ENCODE data around the gene ACTR1A. TPM values are rescaled to one million over a fixed set of nuclear protein-coding genes. Genes with fewer than 3 reads are reported as not detected.

Gene ACTR1A
- total and polyA plus RNA-seq, 9 of the 15 experiments (the other 6 are each of a cell fraction or from before 2014, with no cell fraction given): 36.3 to 77.2 (median 49.6) TPM

DNA sequence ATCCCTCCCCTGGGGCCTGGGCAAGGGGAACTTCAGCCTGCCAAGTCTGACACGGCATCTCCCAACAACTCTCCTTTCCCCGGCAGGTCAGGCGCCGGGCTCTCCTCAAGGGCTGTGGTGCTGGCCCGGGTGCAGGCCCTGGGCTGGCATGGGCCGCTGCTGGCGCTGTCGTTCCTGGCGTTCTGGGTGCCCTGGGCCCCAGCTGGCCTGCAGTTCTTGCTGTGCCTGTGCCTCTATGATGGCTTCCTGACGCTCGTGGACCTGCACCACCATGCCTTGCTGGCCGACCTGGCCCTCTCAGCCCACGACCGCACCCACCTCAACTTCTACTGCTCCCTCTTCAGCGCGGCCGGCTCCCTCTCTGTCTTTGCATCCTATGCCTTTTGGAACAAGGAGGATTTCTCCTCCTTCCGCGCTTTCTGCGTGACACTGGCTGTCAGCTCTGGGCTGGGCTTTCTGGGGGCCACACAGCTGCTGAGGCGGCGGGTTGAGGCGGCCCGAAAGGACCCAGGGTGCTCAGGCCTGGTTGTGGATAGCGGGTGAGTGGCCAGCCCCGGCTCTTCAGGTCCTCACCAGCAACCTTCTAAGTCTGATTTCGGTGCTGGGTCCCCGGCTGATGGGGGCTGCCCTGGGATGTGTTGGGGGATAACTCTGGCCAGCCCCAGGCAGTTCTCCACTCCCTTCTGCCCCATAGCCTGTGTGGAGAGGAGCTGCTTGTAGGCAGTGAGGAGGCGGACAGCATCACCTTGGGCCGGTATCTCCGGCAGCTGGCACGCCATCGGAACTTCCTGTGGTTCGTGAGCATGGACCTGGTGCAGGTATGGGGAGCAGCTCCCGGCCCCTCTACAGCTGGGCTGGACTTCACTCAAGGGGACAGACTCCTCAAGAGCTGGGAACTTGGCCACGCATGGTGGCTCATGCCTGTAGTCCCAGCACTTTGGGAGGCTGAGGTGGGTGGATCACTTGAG lies 31.6 kb downstream of the ACTR1A start:
- H2AFZ ChIP-seq (ENCODE audit: low read depth, low read length): no peak overlapping the region
- POLR2A ChIA-PET: interaction anchor here (0.6 kb wide), 1 partner anchor 34 kb away, joined by 5 read pairs; no protein-coding TSS in a partner anchor
- no peak for ATAC-seq

DNA sequence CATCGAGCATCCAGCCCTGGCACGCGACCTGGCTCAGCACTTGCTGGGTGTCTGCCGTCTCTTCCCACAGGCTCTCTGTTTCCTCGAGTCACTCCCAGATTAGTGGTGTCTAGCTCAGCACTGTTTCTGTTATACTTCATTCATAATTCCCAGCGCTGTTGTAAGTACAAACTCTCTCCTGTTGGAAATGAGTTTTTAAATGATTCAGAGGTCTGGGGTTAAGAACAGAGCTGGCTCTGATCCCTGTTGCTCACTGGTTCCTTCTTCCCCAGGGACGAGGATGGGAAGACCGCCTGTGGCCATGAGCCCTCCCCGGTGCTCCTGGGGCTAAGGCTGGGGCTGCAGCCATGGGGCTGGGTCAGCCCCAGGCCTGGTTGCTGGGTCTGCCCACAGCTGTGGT lies 33.8 kb downstream of the ACTR1A start:
- ATAC-seq: no peak
- POLR2A ChIA-PET: interaction anchor here (1.6 kb wide), 2 partner anchors 10 to 47 kb away, joined by 6 read pairs; no protein-coding TSS in a partner anchor
- 91% methylated on average over 8 of the region's 9 CpGs for WGBS (ENCODE audit: insufficient coverage, low coverage, missing lambda C conversion rate)

More for the DNA sequence above, 31.6 kb downstream of the ACTR1A start:
- 0 out of 2 replicates have a peak, but pooled peaks have one; percentile 16 for TF ChIP-seq POLR2G (IDR thresholded peaks at IDR 0.05; ENCODE audit: low read depth, low read length)
- TF ChIP-seq GABPA (tag; conservative IDR thresholded peaks at IDR 0.05; ENCODE audit: low read depth): no peak
- TF ChIP-seq NFRKB (IDR thresholded peaks at IDR 0.05; ENCODE audit: low read depth): no peak
- 89% methylated on average over 21 of the region's 36 CpGs for WGBS (ENCODE audit: insufficient coverage, low coverage, missing lambda C conversion rate)
- Histone ChIP-seq H4K20me1 (replicated peaks; ENCODE audit: control insufficient read depth, insufficient read depth, low read length) (no peaks in the 10 kb centered on the region), H3K27ac (ENCODE audit: extremely low read depth, low read depth, low read length) (no peak overlapping the region), H3K9me3 (replicated peaks; ENCODE audit: control insufficient read depth, insufficient read depth, low read depth, low read length) (no peaks in the 10 kb centered on the region), H3K4me3 (no peak overlapping the region), H3K79me2 (ENCODE audit: control insufficient read depth, insufficient read depth, low read length) (no peaks in the 10 kb centered on the region), H3K36me3 (ENCODE audit: control insufficient read depth, insufficient read depth, low read length) (no peaks in the 10 kb centered on the region), H3K4me1 (replicated peaks in 1 of 2; ENCODE audit: control insufficient read depth in 2 of 2, insufficient read depth in 2 of 2, low read length in 2 of 2) (peaks cover 7 to 17% of the 10 kb centered on the region in 2 experiments; a peak in 4 of 5 replicates), H3K4me2 (ENCODE audit: insufficient read depth, low read length) (no peak overlapping the region), H3K9me1 (ENCODE audit: control insufficient read depth, insufficient read depth, low read length) (no peaks in the 10 kb centered on the region), H3K27me3 (ENCODE audit: control insufficient read depth in 2 of 2, insufficient read depth in 2 of 2, low read length in 2 of 2) (no peaks in the 10 kb centered on the region), H3K9ac (ENCODE audit: insufficient read depth in 1 of 2, low read depth in 2 of 2, low read length in 2 of 2) (no peak overlapping the region; a peak in 1 of 4 replicates)
- CTCF ChIA-PET (ENCODE audit: low intra/inter-chr PET ratio): no interaction called here
- BruUV-seq (replicated peaks): no TSS peak
- intact Hi-C loops (cut with micrococcal nuclease) (no loop called here), in situ Hi-C loops (cut with MboI) (no loop called here)
- DNase-seq (ENCODE audit: extremely low read depth in 1 of 4, low spot score in 3 of 4) (no peak), FAIRE-seq (no peak)

More for the DNA sequence above, 33.8 kb downstream of the ACTR1A start:
- H3K27me3 ChIP-seq (ENCODE audit: control insufficient read depth in 2 of 2, insufficient read depth in 2 of 2, low read length in 2 of 2): no peaks in the 10 kb centered on the region
- CTCF ChIA-PET (ENCODE audit: low intra/inter-chr PET ratio): no interaction called here
- H3K9me3 ChIP-seq (replicated peaks; ENCODE audit: control insufficient read depth, insufficient read depth, low read depth, low read length): no peaks in the 10 kb centered on the region
- no peak overlapping the region; the same call in 1 of the 2 replicates for H3K4me2 ChIP-seq (ENCODE audit: insufficient read depth, low read length)
- H3K27ac ChIP-seq (ENCODE audit: extremely low read depth, low read depth, low read length): no peak overlapping the region
- peak overlapping the region in 1 of 2 experiments; percentile 61; a peak in 2 of 4 replicates for H3K9ac ChIP-seq (ENCODE audit: insufficient read depth in 1 of 2, low read depth in 2 of 2, low read length in 2 of 2)
- no peak for DNase-seq (ENCODE audit: extremely low read depth in 1 of 4, low spot score in 3 of 4)
- H2AFZ ChIP-seq (ENCODE audit: low read depth, low read length): no peak overlapping the region
- in situ Hi-C loops (cut with MboI) (no loop called here), intact Hi-C loops (cut with micrococcal nuclease) (no loop called here)
- H3K4me1 ChIP-seq (replicated peaks in 1 of 2; ENCODE audit: control insufficient read depth in 2 of 2, insufficient read depth in 2 of 2, low read length in 2 of 2): peaks cover 9 to 14% of the 10 kb centered on the region in 2 experiments
- BruUV-seq (replicated peaks): no TSS peak
- FAIRE-seq: no peak
- H4K20me1 ChIP-seq (replicated peaks; ENCODE audit: control insufficient read depth, insufficient read depth, low read length): no peaks in the 10 kb centered on the region
- no peak overlapping the region for H3K4me3 ChIP-seq
- H3K9me1 ChIP-seq (ENCODE audit: control insufficient read depth, insufficient read depth, low read length): no peaks in the 10 kb centered on the region
- no peak for TF ChIP-seq TOE1 (IDR thresholded peaks at IDR 0.05; ENCODE audit: borderline replicate concordance)
- TF ChIP-seq TOE1 (CRISPR knock-in tag; IDR thresholded peaks at IDR 0.05; ENCODE audit: borderline replicate concordance, low read depth): no peak
- TF ChIP-seq NONO (IDR thresholded peaks at IDR 0.05; ENCODE audit: low read depth in 2 of 2, low read length in 1 of 2): no peak
- no peak for TF ChIP-seq MIER1 (IDR thresholded peaks at IDR 0.05; ENCODE audit: low read depth)
- TF ChIP-seq CCNT2 (IDR thresholded peaks at IDR 0.05; ENCODE audit: borderline replicate concordance, extremely low read depth, insufficient read length, low read depth, low read length): no peak
- no peak for TF ChIP-seq SETDB1 (IDR thresholded peaks at IDR 0.05; ENCODE audit: low read length)
- no peak for TF ChIP-seq ZNF436 (CRISPR knock-in tag; IDR thresholded peaks at IDR 0.05)
- H3K79me2 ChIP-seq (ENCODE audit: control insufficient read depth, insufficient read depth, low read length): no peaks in the 10 kb centered on the region
- no peaks in the 10 kb centered on the region for H3K36me3 ChIP-seq (ENCODE audit: control insufficient read depth, insufficient read depth, low read length)
